SKM-1 (cell line): ENCODE data around the gene GALM.
"Not testable (repeated sequence)": the region's sequence is repeated elsewhere in the genome, so short reads cannot be mapped to it uniquely, and the experiment has no call there.

Experiments
- DNase-seq: peaks from one replicate; lab custom pipeline; 2025; ENCODE audit not compliant: unreplicated experiment; lab: John Stamatoyannopoulos, UW

Gene GALM

GRCh38 chr2:38755891-38756290, 90.0 kb downstream of the GALM start:
- not testable (repeated sequence) for DNase-seq

DNA sequence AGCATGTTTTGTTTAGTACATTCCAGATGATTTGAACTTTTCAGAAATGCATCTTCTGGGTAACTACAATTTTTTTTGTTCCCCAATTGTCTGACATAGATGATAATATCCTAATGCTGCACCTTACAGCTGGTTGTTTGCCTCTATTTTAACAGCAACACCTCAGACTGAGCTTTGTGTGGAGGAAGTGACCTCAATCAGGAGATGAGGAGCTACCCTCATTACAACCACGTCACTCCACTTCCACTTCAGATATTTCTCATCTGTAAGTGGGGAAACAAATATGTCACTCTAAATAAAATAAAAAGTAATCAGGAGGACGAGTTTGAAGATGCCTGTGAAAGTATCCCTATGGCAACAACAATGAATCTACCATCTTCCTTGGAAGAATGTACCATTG, 97.3 kb downstream of the GALM start:
- DNase-seq: no peak

- no peak for DNase-seq
These were observed 97.8 kb downstream of the GALM start for GRCh38 chr2:38763728-38764127.

DNA sequence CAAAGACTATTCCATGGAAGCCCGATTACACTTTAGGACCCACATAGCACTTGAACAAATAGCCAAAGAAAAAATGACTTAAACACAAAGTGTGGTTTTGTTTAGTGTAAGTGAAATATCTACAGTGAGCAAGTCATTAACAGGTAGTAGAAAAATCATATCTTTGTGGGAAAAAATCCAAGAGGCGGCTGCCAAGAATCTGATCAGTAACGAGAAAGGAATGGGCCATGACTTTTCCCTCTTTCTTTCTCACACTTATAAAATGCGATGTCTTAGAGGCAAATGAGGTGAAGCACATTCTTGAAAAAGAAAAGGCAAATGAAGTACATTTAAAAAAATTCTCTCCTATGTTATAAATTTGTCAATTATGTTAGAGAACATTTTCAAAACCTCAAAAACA, 99.2 kb downstream of the GALM start:
- no peak for DNase-seq

DNA sequence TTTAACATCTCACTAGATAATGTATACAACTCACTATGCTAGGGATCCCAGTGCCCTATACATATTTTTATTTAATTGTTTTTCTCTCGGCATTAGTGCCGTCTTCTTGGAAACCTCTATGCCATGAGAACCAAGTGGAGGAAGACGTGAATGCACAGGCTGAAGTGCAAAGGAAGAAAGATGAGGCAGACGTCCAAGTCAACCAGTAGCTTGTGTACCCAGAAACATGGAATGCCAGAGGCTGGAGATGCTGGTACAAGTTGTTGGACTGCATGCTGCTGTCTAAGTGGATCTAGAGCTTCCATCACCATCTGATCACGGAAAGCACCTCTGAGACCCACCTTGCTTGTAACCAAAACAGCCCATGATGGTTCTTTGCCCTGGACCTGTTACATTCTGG, 99.6 kb downstream of the GALM start:
- DNase-seq: no peak

GRCh38 chr2:38771632-38772031, 105.7 kb downstream of the GALM start:
- DNase-seq: no peak

DNA sequence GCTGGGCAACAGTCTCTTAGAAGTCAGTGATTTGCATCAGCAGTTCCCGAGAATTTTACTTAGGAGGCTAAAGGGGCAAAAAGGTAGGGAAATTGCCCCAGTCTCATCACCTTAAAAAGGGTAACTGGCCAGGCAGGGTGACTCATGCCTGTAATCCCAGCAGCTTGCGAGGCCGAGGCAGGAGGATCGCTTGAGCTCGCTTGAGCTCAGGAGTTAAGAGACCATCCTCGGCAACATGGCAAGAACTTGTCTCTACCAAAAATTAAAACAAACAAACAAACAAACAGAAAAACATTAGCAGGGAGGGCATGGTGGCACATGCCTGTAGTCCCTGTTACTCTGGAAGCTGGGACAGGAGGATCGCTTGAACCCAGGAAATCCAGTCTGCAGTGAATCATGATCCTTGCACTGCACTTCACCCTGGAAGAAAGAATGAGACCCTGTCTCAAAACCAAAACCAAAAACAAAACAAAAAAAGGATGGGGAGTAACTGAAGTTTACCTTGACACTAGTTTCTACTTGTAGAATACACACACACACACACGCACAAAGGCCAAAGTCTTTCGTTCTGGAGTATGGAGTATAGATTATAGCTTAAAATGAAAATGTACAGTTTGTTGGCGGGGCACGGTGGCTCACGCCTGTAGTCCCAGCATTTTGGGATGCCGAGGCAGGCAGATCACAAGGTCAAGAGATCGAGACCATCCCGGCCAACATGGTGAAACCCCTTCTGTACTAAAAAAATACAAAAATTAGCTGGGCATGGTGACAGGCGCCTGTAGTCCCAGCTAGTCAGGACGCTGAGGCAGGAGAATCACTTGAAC, 109.4 kb downstream of the GALM start:
- no peak for DNase-seq

GRCh38 chr2:38775921-38776225, 110.0 kb downstream of the GALM start:
- DNase-seq: no peak

GRCh38 chr2:38776531-38776930, 110.6 kb downstream of the GALM start:
- no peak for DNase-seq

- no peak for DNase-seq
These were observed 112.8 kb downstream of the GALM start for GRCh38 chr2:38778687-38779082.

DNA sequence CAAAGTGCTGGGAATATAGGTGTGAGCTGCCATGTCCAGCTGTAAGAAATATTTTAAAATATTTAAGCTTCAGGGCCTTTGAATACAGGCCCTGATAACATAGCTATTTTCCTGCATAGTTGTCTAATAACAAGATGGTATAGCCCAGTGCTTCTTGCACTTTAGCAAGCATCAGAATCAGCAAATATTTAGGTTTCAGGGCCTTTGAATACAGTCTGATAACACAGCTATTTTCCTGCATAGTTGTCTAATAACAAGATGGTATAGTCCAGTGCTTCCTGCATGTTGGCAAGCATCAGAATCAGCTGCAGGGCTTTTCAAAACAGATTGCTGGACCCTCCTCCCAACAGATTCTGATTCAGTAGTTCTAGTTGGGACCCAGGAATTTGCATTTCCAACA, 117.7 kb downstream of the GALM start:
- DNase-seq: no peak
